Limb (tissue), 2 donors: Measurements from ENCODE around the gene ZNF678.
"Not testable (repeated sequence)": the region's sequence is repeated elsewhere in the genome, so short reads cannot be mapped to it uniquely, and the experiment has no call there.

Source experiments
- DNase-seq, 2 donors: peaks; one replicate each; pipeline ENCODE4 v3.0.0-alpha.2; 2016; ENCODE audit errors: extremely low spot score in 2 of 2

Gene ZNF678

DNA sequence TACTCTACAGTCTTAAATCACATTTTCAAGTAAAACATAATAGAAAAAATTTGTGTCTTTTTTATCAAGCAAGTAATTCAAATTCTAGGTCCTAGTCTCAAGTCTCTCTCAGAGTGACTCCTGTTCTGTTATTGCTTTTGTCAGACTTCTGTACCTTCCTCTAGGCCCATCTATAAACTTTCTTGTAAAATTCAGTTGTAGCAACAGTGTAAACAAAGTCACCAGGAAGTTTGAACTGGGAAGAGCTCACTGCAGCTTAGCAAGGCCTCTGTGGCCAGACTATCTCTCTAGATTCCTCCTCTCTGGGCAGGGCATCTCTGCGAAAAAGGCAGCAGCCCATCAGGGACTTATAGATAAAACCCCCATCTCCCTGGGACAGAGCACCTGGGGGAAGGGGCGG lies 13.5 kb upstream of the ZNF678 start:
- no peak for DNase-seq

DNA sequence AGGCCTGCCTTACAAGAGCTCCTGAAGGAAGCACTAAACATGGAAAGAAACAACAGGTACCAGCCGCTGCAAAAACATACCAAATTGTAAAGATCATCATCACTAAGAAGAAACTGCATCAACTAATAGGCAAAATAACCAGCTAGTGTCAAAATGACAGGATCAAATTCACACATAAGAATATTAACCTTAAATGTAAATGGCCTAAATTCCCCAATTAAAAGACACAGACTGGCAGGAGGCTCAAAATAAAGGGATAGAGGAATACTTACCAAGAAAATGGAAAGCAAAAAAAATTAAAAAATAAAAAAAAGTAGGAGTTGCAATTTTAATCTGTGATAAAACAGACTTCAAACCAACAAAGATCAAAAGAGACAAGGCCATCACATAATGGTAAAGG lies 11.5 kb upstream of the ZNF678 start:
- not testable (repeated sequence) for DNase-seq

DNA sequence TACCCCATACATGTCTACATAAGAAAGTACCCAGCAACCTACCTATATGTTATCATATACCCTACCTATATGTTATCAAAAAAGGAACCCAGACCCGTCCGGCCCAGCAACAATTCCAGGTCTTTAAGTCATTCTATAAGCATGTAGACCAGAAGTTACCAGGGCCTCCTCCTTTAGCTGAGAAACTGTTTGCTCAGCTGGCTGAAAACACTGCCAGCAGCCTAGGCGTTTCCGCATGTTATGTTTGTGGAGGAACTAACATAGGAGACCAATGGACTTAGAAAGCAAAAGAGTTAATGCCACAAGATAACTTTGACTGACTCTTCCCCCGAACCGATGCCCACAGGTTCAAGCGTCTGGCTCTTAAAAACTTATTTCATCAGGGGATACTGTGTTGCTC lies 7.1 kb upstream of the ZNF678 start:
- DNase-seq = no peak

- no peak for DNase-seq
Measured at GRCh38 chr1:227557962-227558725, 5.2 kb upstream of the ZNF678 start.

DNA sequence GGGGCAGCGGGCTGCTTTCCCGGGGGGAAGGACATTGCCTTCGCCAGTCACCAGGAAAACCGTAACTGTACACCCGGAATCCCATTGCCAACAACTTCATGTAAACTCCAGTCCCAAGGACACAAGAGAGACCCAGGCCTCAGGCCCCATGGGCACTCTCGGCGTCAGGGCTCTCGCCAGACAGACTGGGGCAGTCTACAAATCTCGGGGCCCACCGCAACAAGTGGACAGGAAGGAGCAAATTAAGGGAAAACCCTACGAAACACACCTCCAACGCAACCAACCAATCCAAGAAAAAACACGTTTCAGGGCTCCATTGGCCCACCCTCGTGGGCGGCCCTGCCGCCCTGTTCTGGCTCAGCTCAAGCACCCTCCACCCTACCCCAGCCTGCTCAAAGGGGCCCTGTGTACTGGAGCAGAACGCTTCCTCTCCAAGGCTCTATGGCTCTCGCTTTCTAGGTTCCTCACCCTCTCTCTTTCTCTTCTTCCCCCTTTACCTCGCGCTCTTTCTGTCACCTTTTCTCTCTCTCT lies 4.6 kb upstream of the ZNF678 start:
- no peak for DNase-seq

DNA sequence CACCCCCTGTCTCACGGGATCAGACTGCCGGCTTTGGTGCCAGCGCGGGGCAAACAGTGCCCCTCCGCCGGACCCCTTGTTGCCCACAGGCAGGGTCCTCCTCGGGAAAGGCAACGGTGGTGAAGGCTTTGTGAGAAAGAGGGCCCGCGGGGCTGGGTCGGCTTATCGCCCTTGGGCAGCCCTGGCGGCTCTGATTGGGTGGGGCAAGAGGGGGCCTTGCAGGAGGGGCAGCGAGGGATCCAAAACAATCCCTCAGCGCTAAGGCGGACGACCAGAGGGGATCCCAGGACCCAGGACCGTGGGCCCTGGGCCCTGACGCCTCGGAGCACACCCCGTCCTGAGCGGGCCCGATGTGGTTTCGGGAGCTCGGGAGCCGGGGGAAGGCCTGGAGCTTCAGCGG lies 3.9 kb upstream of the ZNF678 start:
- no peak for DNase-seq

DNA sequence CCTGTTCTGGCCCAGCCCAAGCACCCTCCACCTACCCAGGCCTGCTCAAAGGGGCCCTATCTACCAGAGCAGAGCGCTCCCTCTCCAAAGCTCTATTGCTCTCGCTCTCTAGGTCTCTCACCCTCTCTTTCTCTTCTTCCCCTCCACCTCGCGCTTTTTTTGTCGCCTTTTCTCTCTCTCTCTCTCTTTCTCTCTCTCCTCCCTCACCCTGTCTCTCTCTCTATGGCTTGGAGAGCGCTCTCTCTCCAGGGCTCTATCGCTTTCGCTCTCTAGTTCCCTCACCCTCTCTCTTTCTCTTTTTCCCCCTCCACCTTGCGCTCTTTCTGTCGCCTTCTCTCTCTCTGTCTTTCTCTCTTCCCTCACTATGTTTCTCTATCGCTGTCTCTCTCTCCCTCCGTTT lies 3.4 kb upstream of the ZNF678 start:
- no peak for DNase-seq

DNA sequence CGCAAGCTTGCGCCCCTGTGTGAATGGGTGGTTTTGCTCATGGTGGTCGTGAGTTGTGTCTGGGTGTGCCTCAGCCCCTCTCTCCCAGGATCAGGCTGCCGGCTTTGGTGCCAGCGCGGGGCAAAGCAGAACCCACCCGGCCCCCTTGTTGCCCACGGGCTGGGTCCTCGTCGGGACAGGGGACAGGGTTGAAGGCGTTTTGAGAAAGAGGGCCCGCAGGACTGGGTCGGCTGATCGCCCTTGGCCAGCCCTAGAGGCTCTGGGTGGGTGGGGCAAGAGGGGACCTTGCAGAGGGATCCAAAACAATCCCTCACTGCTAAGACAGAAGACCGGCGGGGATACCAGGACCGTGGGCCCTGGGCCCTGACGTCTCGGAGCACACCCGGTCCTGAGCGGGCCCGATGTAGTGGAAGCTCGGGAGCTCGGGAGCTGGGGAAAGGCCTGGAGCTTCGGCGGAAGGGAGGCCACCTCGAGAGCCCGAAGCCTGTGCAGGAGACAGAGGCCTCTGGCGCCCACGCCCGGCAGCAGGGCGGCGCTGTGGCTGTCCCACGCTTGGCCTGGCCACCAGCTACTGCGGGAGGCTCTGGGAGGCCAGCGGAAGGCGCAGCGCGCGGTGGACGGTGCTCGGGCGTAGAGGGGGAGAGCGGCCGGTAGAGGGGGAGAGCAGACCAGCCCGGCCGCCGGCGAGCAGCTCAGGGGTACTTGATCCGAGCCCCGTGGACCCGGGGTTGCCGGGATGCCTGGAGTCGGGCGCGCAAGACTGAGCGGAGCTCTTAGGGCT lies 2.8 kb upstream of the ZNF678 start:
- DNase-seq = no peak

GRCh38 chr1:227561241-227561907 lies 2.0 kb upstream of the ZNF678 start:
- no peak for DNase-seq

- DNase-seq = no peak
Measured at GRCh38 chr1:227562037-227562436, 1.3 kb upstream of the ZNF678 start.

DNA sequence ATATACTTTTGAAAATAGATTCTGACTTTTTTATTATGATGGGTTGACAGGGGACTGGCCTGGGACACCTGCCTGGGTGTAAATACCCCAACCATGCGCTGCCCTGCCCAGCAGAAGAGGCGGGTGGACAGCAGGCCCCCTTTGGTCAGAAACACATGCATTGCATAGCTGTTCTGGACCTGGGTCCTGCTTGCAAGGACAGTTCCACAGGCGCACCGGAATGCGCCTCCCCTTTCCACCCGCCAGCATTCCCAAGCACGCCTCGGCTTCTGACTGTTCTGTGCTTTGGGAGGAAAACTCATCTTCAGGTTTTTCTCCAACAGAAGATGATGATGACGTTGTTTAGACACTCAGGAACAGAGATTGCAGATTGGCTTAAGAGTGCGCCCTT lies 428 bp upstream of the ZNF678 start:
- DNase-seq = no peak

GRCh38 chr1:227567256-227567655 lies 3.9 kb downstream of the ZNF678 start:
- DNase-seq = no peak

- no peak for DNase-seq
Measured at GRCh38 chr1:227568593-227568992, 5.2 kb downstream of the ZNF678 start.

DNA sequence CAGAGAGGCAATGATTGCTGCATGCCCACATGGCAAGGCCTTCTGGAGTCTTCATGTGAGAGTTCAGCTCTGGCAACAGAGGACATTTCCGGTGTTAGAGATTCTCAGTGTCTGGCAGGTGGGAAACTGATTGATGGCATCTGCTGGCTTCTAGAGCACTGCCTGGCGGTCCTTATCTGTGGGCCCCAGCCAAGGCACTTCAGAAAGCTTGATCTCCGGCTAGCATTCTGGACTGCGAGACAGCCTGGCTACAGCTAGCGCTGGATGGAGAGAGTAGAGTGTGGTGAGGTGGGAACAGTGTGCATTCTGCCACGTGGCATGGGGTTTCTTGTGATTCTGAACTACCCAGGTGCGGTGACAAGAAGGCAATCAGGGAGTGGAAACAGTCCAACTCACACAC lies 9.4 kb downstream of the ZNF678 start:
- DNase-seq = no peak

- no peak for DNase-seq
Measured at GRCh38 chr1:227574926-227575325, 11.6 kb downstream of the ZNF678 start.

DNA sequence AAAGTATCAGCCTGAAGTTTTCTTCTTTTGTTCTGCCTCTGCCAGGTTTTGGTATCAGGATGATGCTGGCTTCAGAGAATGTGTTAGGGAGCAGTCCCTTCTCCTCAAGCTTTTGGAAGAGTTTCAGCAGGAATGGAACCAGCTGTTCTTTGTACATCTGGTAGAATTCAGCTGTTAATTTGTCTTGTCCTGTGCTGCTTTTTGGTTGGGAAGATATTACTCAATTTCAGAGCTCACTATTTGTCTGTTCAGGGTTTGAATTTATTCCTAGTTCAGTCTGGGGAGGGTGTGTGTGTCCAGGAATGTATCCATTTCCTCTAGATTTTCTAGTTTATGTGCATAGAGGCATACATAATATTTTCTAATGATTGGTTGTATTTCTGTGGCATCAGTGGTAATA lies 12.8 kb downstream of the ZNF678 start:
- DNase-seq = no peak

DNA sequence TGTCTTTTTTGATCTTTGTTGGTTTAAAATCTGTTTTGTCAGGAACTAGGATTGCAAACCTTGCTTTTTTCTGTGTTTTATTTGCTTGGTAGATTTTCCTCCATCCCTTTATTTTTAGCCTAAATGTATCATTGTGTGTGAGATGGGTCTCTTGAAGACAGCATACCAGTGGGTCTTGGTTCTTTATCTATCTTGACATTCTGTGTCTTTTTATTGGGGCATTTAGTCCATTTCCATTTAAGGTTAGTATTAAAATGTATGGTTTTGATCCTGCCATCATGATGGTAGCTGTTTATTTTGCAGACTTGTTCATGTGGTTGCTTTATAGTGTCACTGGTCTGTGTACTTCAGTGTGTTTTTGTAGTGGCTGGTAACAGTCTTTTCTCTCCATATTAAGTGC lies 14.1 kb downstream of the ZNF678 start:
- DNase-seq = no peak

- no peak for DNase-seq
Measured at GRCh38 chr1:227583354-227583753, 20.0 kb downstream of the ZNF678 start.

- DNase-seq = no peak
Measured at GRCh38 chr1:227586733-227587132, 23.4 kb downstream of the ZNF678 start.

DNA sequence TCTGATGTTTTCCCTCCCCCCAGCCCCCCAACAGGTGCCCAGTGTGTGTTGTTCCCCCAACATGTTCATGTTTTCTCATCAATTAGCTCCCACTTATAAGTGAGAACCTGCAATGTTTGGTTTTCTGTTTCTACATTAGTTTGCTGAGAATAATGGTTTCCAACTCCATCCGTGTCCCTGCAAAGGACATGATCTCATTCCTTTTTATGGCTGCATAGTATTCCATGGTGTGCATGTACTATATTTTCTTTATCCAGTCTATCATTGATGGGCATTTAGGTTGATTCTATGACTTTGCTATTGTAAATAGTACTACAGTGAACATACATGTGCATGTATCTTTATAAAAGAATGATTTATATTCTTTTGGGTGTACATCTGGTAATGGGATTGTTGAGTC lies 24.6 kb downstream of the ZNF678 start:
- no peak for DNase-seq

GRCh38 chr1:227588769-227589168 lies 25.4 kb downstream of the ZNF678 start:
- not testable (repeated sequence) for DNase-seq

DNA sequence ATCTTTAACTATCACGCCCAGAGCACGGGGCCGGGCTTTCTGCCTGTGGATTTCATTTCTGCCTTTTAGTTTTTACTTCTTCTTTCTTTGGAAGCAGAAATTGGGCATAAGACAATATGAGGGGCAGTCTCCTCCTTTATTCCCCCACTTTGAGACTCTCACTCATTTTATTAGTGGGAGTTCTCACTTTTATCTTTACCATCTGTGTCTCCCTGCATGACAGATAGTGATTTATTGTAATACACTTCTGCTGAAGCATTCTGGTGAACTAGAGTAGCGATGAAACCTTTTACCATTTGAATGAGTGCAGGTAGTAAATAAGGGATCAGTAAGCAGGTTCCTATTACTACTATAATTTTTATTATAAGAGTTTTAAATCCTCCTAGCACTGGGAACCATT lies 26.4 kb downstream of the ZNF678 start:
- DNase-seq = not testable (repeated sequence)
